Subcutaneous abdominal adipose tissue (tissue), 5 donors: ENCODE data around the gene SMAP2.

Experiments used
- H3K27ac ChIP-seq: one replicate; pipeline ENCODE4 v1.7.0; 2013; ENCODE audit warnings: low read depth, mild to moderate bottlenecking, inconsistent platforms, low read length, moderate library complexity
- H3K27me3 ChIP-seq, 5 donors: one replicate each; pipeline ENCODE4 v1.7.0; 2013; ENCODE audit warnings: low read length in 5 of 5, inconsistent platforms in 1 of 5; ENCODE audit not compliant: control insufficient read depth in 5 of 5, insufficient read depth in 4 of 5
- H3K36me3 ChIP-seq, 5 donors: one replicate each; pipeline ENCODE4 v1.7.0; 2013; ENCODE audit warnings: low read length in 5 of 5; ENCODE audit not compliant: control insufficient read depth in 5 of 5, insufficient read depth in 5 of 5
- H3K4me1 ChIP-seq, 5 donors: one replicate each; pipeline ENCODE4 v1.7.0; 2013; ENCODE audit warnings: low read length in 5 of 5, mild to moderate bottlenecking in 3 of 5, moderate library complexity in 1 of 5; ENCODE audit not compliant: control insufficient read depth in 5 of 5, insufficient read depth in 5 of 5
- H3K4me3 ChIP-seq, 5 donors: one replicate each; pipeline ENCODE4 v1.7.0; 2013; ENCODE audit warnings: low read length in 5 of 5, low read depth in 1 of 5
- H3K9ac ChIP-seq, 5 donors: one replicate each; pipeline ENCODE4 v1.7.0; 2013; ENCODE audit warnings: low read length in 5 of 5, mild to moderate bottlenecking in 4 of 5, moderate library complexity in 3 of 5
- H3K9me3 ChIP-seq, 5 donors: one replicate each; pipeline ENCODE4 v1.7.0; 2013; ENCODE audit warnings: low read length in 5 of 5; ENCODE audit not compliant: control insufficient read depth in 5 of 5
- donor health status: healthy.
- donor health status: healthy.
- donor health status: healthy.
- donor health status: healthy.
- donor health status: healthy.

The SMAP2 gene

DNA sequence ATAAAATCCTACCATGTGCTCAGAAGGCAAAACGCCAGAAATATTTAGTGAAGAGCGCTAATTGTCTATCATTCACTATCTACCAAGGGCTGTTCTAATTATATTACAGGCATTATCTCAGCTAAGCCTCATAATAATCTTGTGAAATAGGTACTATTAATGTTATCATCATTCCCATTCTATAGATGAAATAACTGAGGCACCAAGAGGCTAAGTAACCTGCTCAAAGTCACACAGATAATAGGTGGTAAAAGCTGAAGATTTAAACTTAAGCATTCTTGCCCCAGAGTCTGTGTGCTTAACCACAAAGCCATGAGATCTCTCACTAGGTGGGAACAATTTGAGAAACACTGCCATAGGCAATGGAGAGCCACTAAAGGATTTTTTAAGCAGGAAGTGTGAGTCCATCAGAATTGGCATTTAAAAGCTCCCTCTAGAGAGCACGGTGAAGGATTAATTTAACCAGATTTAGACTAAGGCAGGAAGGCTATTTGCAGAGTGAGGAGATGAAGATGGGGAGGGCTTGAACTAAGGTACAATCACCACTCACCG is 1.7 kb upstream of the SMAP2 start:
- H3K9me3 ChIP-seq = no peaks in the 10 kb centered on the region
- H3K36me3 ChIP-seq = no peaks in the 10 kb centered on the region
- no peak overlapping the region for H3K9ac ChIP-seq
- H3K4me1 ChIP-seq = peaks cover 4 to 28% (median 25%) of the 10 kb centered on the region in 5 donors
- H3K27ac ChIP-seq = no peak overlapping the region
- H3K4me3 ChIP-seq = no peak overlapping the region
- no peaks in the 10 kb centered on the region for H3K27me3 ChIP-seq

DNA sequence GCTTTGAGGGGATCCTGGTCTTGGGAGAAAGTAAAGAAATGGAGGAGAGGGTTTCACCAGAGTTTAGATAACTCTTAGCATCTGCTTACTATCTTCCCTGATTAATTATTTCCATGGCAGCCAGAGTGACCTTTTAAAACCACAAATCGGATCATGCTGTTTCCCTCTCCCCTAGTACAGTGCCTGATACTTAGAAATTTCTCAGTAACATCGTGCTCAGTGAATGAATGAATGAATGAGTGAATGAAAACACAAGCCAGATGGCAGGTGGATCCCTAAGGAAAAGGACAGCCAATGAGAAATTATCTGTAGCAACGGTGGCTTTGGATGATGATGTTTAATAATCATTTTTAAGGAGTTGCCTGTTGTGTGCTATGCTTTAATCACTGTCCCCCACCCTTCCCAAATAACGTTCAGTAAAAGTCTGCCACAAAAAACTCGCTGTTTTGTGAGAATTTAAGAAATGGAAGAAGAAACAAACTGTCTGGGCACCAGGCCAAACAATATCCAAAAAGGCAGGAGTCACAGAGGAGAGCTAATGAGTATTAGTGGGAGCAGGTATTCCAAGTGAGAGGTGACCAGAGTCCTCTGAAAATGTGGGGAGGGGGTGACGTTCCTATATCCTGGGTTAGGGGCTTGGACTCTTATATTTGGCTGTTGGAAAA is 737 bp upstream of the SMAP2 start:
- peak overlapping the region in 1 of 5 donors; percentile 35 for H3K9ac ChIP-seq
- H3K9me3 ChIP-seq = no peaks in the 10 kb centered on the region
- peak overlapping the region; percentile 47 to 95 (median 67) for H3K4me3 ChIP-seq
- no peaks in the 10 kb centered on the region for H3K27me3 ChIP-seq
- H3K36me3 ChIP-seq = no peaks in the 10 kb centered on the region
- H3K4me1 ChIP-seq = peaks cover 4 to 36% (median 25%) of the 10 kb centered on the region in 5 donors
- H3K27ac ChIP-seq = no peak overlapping the region

DNA sequence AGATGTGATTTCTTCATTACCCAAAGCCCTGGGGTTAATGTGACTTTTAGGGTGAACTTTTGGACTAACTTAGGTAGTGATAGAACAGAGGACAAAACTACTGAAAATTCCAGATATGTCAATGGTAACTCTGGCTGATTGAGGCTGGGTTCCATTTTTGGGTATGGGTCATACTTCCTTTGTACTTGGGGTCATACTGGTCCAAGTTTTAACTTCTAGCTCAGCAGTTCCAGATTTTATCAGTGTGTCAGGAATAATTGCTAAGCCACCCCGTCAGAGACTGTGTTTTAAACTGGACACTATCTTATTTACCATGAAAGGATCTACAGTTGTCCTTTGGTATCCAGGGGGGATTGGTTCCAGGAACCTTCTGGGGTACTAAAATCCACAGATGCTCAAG is 4.0 kb downstream of the SMAP2 start:
- Histone ChIP-seq H3K27ac (peak overlapping the region; percentile 23), H3K27me3 (no peaks in the 10 kb centered on the region), H3K4me1 (peaks cover 8 to 72% (median 49%) of the 10 kb centered on the region in 5 donors), H3K9me3 (no peaks in the 10 kb centered on the region), H3K4me3 (no peak overlapping the region), H3K9ac (no peak overlapping the region), H3K36me3 (peaks cover 0 to 3% (median 0%) of the 10 kb centered on the region in 5 donors)

DNA sequence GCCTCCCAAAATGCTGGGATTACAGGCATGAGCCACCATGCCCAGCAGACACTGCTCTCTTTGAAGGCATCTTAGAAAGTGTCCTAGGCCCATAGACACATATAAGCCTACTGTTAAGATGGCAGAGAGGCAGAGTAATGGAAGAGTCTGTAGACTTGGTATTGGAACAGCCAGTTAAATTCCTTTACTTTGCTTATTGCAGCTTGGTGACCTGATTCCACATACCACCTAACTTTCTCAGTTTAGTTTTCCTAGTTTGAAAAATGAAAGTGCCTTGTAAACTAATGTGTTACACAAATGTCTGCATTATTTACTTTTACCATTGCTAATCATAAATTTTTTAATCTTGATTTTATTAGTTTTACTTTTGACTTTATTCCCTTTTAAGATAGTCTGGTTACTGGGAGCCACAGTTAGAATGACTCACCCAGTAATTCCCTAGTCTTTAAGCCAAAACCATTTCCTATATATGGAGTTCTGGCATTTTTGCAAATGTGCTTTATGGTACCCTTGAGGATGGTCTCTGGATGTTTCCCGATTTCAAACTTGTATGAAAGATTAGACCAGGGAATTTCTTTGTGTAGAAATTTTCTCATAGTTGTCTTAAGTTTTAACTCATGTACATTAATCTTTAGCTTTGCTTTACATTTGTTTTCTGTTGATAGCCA is 6.4 kb downstream of the SMAP2 start:
- Histone ChIP-seq H3K27ac (peak overlapping the region; percentile 48), H3K4me3 (peak overlapping the region in 1 of 5 donors; percentile 29), H3K9ac (peak overlapping the region in 1 of 5 donors; percentile 47), H3K27me3 (no peaks in the 10 kb centered on the region), H3K36me3 (peaks cover 0 to 3% (median 0%) of the 10 kb centered on the region in 5 donors), H3K9me3 (no peaks in the 10 kb centered on the region), H3K4me1 (peaks cover 4 to 78% (median 58%) of the 10 kb centered on the region in 5 donors)

DNA sequence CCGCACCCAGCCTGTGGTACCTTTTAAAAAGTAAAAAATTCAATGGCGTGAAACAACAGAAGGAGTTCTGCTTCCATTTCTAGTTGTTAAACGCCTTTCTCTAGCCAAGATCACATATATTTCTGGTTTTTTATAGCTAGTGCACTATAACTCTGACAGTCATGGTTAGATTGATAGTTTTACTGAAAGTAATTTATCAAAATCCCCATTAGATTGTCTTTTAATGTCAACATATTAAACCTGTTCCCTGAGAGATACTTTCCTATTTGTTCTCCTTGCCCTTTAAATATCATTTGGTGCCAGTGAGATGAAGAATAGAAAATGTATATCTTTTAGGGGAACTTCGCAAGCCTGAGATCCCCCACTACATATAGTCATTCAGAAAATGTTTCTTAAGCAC is 7.3 kb downstream of the SMAP2 start:
- peak overlapping the region; percentile 48 for H3K27ac ChIP-seq
- peaks cover 4 to 78% (median 64%) of the 10 kb centered on the region in 5 donors for H3K4me1 ChIP-seq
- no peak overlapping the region for H3K4me3 ChIP-seq
- no peaks in the 10 kb centered on the region for H3K9me3 ChIP-seq
- H3K9ac ChIP-seq = no peak overlapping the region
- H3K27me3 ChIP-seq = no peaks in the 10 kb centered on the region
- peaks cover 0 to 3% (median 0%) of the 10 kb centered on the region in 5 donors for H3K36me3 ChIP-seq

DNA sequence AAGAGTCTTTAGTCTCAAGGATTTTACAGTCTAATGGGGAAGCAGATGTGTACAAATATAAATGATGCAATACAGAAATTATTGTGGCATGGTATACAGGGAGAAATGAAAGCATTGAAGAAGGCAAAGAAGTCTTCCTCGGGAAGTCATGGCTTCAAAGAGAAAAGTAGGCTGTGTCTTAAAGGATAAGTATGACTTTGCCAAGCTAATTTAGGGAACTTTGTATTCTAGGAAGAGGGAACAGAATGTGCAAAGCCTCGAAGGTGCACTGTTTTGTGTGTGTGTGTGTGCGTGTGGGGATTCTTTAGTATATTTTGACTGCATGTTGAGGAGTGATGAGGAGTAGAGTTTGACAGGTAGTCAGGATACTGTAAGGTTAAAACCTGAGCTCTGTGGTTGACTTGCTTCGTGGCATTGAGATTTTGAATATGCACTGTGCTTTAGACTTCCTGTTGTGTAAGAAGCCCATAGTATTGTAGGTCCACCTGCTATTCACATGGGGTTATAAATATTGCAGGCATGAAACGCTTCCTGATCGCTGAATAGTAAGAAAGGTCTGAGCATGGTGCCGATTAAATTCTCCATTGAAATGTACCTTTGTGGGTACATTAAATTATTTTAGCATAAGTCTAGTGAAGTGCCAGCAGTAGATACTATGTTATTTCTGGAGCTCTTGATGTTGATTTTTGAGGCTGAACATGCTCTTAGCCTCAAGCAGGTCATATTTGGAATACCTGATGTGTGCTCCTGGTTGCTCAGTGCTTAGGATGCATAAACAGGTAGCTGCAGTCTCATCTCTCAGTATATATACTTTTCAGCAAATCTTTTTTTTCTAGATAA is 8.0 kb downstream of the SMAP2 start:
- Histone ChIP-seq H3K4me3 (no peak overlapping the region), H3K9ac (no peak overlapping the region), H3K27ac (no peak overlapping the region), H3K4me1 (peaks cover 4 to 84% (median 67%) of the 10 kb centered on the region in 5 donors), H3K27me3 (no peaks in the 10 kb centered on the region), H3K36me3 (peaks cover 0 to 3% (median 0%) of the 10 kb centered on the region in 5 donors), H3K9me3 (no peaks in the 10 kb centered on the region)

DNA sequence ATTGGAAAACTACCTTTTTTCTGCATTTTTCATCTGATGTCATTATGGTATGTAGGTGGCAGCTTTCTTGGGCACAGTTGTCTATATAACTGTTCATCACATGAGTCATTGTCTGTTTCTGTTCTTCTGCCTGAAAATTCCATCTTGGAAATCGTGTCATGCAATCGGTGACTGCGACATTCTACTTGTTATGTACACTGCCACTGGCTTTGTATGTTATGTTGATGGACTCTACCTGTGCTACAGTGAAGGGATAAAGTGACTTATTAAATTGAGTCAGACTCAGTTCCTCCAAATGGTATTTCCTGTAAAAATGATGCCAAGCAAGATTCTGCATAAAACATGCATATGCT is 8.6 kb downstream of the SMAP2 start:
- Histone ChIP-seq H3K4me3 (peak overlapping the region in 1 of 5 donors; percentile 18), H3K27me3 (no peaks in the 10 kb centered on the region), H3K4me1 (peaks cover 4 to 87% (median 72%) of the 10 kb centered on the region in 5 donors), H3K9ac (no peak overlapping the region), H3K36me3 (peaks cover 0 to 3% (median 0%) of the 10 kb centered on the region in 5 donors), H3K9me3 (no peaks in the 10 kb centered on the region), H3K27ac (no peak overlapping the region)

DNA sequence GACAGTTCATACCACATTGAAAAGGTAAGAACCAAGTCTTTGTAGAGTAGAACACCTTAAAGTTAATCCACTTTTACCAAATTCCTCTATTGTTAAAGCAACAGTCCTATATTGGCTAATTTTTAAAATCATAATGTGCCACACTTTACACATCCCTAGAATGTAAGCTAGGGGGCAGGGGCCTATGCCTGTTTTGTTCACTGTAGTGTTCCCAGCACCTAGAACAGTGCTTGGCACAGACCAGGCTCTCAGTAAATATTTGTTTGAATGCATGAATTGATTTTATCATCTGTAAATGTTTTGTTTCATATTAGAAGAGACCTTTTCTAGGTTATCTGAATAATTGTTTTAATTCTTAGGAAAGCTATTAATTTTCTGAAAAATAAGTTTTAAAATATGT is 9.1 kb downstream of the SMAP2 start:
- Histone ChIP-seq H3K9me3 (no peaks in the 10 kb centered on the region), H3K9ac (no peak overlapping the region), H3K36me3 (peaks cover 0 to 3% (median 0%) of the 10 kb centered on the region in 5 donors), H3K4me1 (peaks cover 4 to 88% (median 72%) of the 10 kb centered on the region in 5 donors), H3K27me3 (no peaks in the 10 kb centered on the region), H3K4me3 (no peak overlapping the region), H3K27ac (peak overlapping the region; percentile 57)

DNA sequence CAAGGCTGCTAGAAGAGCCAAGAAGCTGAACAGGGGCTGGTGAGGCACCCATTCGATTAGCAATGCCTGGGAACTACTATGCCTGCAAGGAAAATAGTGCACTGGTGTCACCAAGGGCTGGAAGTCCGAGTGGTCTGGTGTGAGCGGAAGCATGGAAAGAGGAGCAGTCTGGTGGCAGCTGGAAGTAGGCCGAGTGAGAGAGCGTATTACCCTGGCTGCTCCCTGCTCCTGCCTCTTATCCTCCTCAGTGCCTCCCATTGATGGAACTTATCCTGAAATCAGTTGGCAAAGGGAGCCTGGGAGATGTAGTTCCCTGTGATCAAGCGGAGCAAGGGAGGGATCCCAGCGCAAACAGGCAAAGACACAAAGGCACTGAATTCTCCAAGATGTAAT is 9.6 kb downstream of the SMAP2 start:
- Histone ChIP-seq H3K9me3 (no peaks in the 10 kb centered on the region), H3K27me3 (no peaks in the 10 kb centered on the region), H3K27ac (peak overlapping the region; percentile 57), H3K4me3 (peak overlapping the region in 2 of 5 donors; percentile 16 to 62), H3K9ac (no peak overlapping the region), H3K36me3 (peaks cover 0 to 3% (median 0%) of the 10 kb centered on the region in 5 donors), H3K4me1 (peaks cover 4 to 85% (median 72%) of the 10 kb centered on the region in 5 donors)
